COLO829 (cell line): ENCODE measurements around the gene IL21R.
A peak's percentile ranks its signal among the peaks of the same experiment; 100 is the strongest.

Experiments
- DNase-seq: peaks from one replicate; pipeline ENCODE4 v3.0.0; 2012; ENCODE audit warnings: low spot score

The IL21R gene

DNA sequence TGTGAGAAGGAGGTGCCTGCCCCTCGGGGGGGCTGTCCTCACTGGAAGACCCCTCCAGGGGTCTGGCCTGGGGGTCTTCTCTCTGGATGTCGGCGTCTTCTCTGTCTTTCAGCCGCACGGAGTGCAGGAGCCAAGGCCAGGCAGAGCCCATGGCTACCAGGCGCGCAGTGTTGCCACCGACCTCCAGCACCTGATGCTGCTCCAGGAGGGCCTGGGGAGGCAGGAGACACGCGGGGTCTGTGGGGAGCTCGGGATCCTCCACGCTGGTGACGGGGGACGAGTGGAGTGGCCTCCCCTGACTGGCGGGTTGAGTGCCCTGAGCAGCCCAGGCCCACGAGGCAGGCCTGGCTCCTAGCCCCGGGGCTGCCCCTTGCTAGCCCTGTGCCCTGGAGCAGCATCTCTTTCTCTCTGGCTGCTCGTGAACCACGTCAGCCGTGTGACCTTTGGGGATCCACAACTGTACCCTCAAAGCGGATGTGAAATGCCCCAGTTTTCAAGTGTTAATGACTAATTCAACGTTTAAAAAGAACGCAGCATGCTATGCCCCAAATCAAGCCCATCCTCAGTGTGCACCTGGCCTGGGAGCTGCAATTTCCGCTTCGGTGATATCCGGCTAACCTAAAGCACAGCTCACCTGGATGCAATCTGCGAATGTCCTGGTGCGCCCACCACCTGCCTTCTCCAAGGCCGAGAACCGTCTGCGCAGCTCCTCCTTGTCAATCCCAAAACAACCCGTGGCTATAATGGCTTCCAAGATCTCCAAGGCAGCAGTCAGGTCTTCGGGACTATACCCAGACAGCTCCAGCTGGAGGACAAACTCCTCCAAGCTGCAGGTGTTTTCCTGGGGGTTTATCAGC lies 62.9 kb downstream of the IL21R start:
- no peak for DNase-seq

DNA sequence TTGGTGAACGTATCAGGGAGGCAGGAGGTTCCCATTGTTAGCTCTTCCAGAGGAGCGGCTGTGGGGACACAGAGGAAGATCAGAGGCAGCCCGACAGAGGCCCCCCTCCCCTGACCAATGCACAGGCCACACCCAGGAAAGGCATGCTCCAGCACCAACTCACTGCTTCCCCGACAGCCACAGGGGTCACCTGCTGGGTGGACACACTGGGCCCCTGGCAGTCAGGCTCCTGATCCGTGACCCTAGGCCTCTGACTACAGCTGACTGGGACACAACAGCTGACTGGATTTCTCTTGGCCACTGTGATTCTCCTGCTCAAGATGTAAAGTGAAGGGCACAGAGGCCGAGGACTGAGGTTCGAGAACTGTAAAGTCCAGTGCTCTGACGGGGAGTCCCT lies 63.5 kb downstream of the IL21R start:
- DNase-seq = no peak

DNA sequence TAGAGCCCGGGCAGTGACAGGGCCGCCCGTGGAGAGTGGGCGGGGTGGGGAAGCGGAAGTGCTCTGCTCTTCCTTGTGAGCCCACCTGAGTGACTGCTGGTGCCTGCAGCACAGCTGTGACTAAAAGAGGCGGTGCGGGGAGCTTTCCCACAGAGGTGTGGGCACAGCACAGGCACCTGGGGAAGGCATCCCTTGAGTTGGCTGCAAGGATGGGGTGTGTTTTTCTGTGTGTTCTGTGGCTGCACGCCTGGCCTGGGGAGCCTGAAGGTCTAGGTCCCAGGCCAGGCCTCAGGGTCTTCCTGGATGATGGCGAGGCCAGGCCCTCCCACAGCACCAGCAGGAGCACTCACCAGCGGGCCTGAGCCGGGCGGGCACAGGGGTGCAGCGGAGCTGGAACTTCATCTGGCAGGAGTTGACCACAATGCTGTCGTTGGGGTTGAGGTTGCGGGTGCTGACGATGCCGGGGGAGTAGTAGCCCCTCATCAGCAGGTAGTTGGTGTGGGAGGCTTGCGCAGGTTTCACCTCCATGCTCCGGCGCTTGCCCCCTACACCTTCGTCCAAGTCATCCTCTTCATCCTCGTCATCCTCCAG lies 67.1 kb downstream of the IL21R start:
- DNase-seq = no peak

DNA sequence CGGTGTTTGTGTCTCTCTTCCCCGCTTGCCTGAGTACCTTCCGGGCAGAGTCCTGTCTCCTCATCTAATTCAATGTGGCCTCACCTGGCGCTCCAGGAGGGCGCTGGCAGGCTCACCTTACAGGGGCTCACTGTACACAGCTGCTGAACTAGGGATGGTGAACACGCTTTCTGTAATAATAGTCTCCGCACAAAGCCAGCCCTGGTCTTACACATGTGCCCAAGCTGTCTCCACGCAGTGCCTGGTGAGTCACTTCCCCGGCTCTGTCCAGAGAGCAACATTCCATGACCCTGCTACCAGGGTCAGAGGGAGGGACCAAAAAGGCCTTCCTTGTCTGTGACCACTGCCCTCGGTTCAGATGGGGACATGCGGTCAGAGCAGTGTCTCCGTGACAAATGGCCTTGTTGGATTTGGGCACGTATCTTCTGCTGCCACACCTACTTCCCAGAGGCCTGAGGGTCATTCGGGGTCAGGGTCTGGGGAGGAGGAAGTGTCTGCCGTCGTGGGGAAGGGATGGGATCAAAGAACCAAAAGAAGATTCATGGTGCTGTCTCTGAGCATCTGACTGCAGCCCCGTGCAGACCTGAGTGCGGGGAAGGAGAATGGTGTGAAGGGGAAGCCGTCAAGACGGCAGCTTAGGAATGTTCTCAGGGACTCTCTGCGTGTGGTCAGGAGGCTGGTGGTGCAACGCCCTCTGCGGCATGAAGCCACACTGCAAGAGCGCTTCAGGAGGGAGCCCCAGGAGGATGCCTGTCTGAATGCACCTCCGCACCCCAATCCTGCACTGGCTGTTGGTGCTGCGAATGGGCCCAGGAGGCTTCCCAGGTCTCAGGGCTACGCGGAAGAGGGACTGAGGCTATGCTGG lies 68.8 kb downstream of the IL21R start:
- no peak for DNase-seq

DNA sequence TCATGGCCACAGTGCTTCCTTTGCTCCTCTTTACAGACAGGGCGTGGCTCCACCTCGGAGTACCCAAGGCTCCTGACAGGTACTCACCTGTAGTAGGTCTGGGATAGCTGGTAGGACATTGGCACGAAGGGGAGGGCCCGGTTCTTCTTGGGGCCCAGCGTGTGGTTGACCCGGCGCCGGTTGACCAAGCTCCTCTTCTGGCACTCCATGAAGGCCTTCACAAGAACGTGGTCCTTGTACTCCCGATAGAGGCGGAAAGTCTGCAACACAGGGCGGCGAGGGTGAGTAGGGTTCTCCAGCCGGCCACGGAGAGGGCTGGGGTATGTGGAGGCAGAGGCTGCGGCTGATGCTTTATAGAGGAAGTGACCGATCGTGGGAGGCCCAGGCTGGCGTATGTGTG lies 69.7 kb downstream of the IL21R start:
- DNase-seq = no peak

DNA sequence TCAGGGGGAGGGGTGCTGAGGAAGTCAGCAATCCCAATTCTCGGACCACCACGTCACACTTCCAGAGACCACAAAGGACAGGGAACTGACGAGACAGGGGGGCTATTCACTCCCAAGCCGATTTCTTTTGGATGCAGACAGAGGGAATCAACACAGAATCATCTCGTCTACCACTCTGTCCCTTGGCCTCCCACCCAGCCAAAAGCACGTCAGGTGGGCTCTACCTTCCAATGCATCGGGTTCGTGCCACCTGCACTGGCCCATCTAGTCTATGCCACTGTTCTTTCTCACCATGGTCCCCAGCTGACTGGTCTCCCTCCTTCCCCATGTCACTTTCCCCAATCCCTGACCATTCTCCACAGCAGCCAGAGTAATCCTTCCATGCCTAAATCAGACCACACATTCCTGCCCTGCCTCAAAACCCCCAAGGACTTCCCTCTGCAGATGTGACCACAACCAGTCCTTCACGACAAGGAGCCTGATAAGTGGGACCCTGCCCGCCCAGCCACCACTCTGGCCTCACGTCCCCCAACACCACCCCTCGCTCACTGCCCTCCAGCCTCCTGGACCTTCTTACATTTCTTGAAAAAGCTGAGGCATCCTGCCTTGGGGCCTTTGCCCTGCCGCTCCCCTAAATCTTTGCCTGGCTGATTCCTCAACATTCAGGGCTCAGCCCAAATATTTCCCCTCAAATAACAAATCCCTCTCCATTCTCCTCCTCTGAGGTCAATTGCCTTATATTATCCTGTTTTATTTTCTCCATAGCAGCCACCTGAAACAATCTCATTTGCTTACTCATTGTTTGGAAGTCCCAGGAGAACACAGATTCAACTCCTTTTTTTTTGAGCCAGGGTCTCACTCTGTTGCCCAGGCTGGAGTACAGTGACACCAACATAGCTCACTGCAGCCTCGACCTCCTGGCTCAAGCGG lies 70.4 kb downstream of the IL21R start:
- no peak for DNase-seq

DNA sequence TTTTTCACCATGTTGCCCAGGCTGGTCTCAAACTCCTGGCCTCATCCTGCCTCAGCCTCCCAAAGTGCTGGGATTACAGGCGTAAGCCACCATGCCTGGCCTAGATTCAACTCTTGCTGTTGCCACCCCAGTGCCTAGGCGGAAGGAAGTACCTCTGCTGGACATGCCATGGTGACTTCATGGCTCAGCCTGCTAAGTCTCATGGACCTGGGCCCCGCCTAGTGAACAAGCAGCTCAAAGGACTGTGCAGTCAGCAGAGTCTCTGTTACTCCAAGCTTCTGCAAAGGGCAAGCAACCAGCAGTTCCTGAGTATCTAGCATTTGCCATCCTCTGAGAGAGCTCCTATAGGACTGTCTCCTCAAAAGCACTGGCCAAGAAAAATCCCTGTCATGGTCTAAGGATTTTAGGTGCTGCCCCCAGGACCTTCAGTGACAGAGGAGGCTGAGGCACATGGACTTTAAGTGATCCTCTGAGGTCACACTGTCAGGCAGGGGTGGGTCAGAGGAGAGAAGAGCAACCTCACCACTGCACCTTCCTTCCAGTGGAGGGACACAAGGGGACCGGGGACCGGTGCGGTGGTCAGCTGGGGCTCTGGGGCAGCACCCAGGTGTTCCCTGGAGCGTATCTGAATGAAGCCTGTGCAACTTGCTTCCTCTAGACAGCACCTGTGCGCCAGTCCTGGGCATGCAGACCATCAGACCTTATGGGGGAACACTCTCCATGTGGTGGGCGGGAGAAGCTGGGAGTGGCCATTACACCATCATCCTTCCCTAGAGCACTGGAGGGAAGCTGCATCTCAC lies 71.3 kb downstream of the IL21R start:
- no peak for DNase-seq

DNA sequence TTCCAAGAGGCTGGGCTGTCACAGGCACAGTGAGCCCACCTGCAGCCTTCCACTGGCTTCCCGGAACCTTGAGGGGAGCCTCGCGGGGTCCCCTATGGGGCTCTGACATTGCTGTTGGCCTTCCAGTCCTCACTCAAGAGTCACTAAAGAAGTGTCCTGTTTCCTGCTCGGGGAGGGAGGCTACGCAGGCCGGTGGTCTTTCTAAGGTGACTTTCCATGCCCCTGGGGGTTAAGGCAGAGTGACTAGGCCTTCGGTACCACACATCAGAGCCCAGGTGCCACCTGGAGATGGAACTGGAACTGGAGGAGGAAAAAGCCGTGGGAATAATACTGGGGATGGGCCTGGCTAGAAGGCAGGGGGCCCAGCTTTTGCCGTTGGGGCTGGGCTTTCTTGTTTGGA lies 72.1 kb downstream of the IL21R start:
- DNase-seq = no peak

DNA sequence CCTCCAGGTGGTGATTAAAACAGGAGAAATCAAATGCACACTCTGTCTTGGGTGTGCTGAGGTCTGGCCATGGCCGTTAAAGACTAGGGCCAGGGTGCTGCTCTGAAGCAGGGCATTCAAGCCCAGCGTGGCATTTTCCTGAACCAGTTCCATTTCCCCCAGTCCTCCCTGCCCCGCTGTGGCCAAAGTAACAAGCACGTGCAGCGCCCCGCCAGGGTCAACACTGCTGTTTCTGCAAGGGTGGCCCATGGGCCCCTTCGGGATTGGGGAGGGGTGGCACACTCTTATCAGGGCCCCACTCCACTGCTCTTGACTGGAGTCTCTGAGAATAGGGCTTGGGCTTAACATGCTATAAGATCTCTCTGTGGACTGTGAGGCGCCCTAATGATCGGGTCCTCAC lies 72.9 kb downstream of the IL21R start:
- DNase-seq = no peak

DNA sequence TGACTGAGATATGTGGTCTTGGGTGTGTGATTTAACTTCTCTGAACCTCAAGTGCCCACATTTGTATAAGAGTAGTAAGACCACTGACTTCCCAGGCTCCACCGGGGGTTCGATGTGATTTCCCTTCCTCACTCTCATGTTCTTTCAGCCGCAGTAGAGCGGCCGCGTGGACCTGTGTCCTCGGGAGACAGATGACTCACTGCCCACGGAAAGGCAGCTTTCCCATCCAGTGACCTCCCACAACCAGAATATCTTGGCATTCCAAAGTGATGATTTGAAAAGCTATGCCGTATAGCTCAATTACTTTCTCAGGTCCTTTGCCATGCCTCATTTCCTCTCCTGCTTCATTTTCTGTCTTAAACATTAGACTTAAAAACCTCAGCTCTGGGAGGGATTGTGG lies 73.6 kb downstream of the IL21R start:
- DNase-seq = peak; percentile 39

DNA sequence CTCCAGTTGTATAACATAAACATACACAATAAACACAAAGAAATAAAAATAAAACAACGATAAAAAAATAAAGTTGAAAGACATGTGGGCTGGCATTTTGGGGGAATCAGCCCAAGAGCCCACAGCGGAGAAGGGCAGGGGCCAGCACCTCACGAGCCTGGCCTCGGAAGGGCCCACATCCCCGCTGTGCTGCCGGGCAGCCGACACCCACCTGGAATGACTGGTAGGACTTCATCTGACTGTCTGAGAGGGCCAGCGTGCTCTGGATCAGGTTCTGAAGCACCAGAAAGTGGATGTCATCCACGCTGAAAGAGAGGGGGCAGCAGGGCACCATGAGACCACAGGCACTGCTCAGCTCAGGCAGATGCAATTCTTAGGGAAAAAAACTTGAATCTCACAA lies 74.3 kb downstream of the IL21R start:
- no peak for DNase-seq

DNA sequence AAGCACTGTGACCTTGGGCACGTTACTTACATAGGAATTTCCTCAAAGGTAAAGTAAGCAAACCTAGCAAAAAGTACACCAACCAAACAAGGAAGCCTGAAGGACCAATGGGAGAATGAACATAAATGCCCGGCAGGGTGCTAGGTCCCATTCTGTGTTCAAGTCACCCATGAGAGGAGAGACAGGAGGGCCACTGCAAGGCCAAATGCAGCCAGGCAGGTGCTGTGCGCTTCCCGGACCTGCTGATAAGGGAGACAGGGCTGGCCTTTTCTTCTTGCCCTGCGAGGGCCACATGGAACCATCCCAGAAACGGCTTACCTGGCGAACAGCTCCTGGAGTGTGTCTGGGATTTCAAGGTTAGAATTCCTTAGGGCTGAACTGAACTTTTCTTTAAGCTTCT lies 78.8 kb downstream of the IL21R start:
- no peak for DNase-seq

DNA sequence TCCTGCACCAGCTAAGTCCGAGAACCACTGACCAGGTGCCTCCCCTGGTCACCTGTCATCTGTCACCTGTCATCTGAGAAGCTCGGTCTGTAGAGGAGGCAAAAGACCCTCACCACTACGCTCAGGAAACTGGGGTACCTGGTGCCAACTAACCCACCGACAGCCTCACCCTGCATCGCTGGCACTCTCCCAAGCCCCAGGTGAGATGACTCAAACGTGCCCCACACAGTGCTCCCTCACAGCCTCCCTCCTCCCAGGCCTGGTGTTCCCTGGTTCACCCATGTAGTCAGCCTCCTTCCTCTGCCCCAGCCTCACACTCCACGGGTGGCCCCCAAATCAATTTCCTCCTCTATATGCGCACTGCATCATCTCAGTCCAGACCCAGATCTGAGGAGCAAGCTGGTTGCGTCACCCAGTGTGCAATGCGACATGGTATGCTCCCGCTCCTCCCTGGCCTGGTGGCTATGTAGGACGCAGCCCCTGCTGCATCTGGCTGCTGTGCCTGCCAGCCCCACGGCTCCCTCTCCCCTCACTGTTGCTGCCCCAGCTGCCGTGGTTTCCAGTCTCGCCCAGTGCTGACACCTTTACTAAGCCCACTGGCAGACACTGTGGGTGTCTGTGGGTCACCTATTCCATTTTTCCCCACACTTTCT lies 79.4 kb downstream of the IL21R start:
- no peak for DNase-seq

DNA sequence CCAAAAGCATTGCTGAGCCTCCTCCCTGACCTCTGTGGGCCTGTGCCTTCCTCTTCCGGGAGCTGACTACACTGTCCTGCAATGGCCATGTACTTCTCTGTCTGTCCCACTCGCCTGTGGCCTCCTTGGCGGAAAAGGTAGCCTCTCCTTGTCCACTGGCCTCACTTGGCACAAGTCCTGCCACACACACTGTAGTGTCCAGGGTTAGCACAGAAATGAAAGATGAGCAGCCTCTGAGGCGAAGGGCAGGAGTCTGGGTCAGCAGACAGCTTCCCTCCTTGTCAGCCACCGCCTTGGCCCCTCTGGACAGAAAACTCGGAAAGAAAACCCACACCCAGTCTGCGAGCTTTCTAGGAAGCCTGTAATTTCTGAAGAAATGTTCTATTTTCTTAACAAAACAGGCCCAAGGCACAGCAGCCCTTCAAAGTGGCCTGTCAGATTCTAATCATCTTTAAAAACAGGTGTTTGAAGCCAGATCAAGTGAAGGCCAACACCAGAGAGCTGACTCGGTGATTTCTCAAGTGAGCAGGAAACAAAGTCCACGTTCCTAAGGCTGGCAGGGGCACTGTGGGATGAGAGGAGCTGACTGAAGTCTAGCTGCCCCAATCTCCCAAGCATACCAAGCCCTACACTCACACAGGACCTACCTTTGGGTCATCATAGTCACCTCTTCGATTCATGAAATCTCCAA lies 80.6 kb downstream of the IL21R start:
- DNase-seq = no peak

DNA sequence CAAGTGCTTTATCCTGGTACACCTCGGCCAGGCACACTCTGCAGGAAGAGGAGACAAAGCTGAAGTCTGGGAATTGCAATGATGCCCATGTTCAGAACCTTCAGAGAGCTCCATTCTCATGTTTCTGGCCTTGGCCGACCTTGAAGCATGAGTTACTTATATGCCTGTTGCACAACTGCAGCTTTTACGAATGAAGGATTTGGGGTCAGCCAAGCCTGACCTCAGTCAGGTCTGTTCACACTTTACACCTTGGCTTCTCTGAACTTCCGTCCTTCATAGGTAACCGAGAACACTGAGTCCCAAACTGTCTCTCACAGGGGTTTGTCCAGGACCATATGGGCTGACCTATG lies 81.1 kb downstream of the IL21R start:
- DNase-seq = no peak

DNA sequence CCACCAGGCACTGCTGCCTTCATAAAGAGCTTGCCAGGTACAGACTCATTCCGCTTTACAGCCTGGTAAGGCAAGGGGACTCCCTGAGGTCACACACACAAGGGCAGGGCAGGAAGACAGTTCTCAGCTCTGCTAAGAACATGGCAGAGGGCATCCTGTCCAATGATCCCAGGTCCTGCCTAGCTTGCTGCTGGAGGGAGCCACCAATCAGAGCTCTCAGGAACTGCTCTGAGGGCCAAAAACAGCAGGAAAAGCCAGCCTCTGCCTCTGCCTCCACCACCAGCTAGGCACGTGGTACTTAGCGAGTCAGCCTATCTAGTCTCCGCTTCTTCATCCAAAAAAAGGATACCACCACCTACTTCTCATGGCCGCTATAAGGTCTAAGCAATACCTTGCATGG lies 81.7 kb downstream of the IL21R start:
- no peak for DNase-seq

DNA sequence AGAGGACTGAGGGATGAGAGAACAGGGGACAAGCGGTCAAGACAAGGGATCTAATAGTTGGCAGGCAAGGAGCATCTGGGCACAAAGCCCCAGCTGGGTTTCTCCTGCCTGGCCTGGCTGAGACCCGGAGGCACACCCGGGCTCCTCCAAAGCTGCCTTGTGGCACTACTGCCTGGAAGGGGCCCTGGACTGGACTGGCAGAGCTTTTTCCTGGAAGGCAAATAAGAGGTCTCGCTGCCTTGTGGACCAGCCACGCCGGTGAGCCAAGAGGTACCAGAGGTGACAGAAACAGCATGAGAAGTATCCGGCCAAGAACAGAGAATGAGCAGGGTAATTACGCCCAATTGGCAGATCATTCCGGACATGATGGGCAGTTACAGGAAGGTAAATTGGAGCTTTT lies 83.2 kb downstream of the IL21R start:
- DNase-seq = no peak

DNA sequence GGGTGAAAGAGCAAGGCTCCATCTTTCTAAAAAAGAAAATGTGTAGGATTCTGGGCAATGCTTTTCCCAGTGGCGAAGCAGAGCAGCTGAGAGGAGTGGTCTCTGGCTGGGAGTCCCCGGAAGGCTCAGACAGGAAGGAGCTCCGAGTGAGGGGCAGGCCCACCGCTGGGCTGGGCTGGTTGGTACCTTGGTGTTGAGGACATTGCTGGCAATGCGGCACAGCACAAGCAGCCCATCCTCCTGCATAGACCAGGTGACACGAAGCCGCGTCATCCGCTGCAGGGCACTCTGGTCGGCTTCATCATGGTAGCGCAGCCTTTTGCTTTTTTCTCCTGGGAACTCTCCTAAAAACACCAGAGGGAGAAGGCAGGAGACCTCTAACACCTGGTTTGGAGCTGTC lies 83.8 kb downstream of the IL21R start:
- no peak for DNase-seq

DNA sequence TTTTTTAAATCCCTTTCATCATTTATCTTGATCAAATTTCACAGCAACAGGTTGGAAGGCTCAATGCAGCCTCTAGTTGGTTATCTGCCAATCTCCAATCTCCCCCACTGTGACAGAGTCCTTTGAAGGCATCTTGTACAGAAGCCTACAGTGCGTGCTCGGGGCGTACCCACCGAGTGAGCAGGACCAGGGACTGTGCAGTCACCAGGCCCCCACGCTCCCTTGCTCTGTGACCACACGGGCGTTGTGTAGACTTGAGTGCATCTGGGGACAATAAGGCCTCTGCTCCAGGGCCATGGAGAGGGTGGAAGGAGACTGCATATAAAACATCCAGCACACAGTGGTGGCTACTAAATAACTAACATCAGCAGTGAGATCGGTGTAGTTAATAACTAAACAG lies 84.4 kb downstream of the IL21R start:
- no peak for DNase-seq

DNA sequence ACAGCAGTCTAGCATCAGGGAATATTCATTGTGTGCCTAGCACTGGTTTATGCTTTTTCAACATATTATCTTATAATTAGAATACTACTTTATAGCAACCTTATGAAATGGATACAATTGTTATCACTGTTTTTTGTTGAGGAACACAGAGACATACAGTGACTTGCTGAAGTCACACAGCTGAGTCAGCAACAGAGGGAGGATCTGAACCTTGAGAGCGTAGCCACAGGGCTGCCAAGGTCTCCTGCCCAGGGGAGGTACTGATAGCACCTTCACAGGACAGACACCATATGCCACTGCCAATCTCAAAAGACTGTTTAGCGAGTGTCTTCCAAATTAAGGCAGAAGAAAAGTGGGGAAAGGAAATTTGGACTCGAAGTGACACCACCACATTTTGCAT lies 84.8 kb downstream of the IL21R start:
- DNase-seq = no peak
